NCI-H2227 (cell line): ENCODE data around the gene SH3RF1.
A peak's percentile ranks its signal among the peaks of the same experiment; 100 is the strongest.
"Not testable (repeated sequence)": the region's sequence is repeated elsewhere in the genome, so short reads cannot be mapped to it uniquely, and the experiment has no call there.

Experiments
- DNase-seq: peaks from one replicate; lab custom pipeline; 2025; ENCODE audit not compliant: unreplicated experiment; lab: John Stamatoyannopoulos, UW

Gene SH3RF1

DNA sequence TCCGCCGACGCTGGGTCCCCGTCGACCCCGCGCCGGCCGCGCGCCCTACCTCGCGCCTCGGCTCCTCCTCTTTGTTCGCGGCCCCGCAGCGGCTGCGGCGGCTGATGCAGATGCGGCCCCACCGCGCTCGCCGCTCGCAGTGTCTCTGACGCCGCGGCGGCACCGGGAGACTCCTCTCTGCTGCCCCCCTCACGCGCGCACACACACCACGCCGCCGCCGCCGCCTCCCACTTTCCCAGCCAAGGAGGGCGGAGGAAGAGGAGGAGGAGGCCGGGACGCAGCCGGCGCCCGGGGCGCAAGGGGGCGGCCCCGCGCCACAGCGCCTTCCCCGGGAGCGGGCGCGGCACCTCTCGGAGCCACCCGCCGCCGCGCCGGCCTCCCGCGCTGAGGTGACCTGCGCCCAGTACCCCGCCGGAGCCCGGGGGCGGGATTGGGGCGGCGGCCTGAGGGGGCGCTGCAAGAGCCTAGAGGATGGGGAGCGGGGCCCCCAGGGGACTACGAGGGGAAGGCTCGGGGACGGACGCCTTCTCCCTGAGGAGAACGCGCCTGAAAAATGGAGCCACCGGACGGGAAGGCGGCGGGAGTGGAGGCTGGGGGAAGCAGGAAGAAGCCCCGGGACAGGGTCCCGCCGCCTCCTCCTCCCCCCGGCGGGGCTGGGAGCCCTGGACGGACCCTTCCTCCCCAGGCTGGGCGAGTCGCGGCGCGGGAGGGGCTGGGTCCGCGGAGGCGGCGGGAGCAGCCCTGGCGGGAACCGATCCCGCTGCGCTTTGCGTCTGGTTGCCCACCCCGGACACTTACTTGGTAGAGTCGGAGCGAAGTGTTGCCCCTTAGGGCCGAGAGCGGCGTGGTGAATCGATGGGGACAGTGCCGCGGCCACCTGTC is at the start of gene SH3RF1:
TSS of gene SH3RF1 (minus strand) at position 147 of the 882 bp plus-strand sequence. CDS start 1,744 bp downstream, outside the sequence.
- DNase-seq = peak; percentile 76

DNA sequence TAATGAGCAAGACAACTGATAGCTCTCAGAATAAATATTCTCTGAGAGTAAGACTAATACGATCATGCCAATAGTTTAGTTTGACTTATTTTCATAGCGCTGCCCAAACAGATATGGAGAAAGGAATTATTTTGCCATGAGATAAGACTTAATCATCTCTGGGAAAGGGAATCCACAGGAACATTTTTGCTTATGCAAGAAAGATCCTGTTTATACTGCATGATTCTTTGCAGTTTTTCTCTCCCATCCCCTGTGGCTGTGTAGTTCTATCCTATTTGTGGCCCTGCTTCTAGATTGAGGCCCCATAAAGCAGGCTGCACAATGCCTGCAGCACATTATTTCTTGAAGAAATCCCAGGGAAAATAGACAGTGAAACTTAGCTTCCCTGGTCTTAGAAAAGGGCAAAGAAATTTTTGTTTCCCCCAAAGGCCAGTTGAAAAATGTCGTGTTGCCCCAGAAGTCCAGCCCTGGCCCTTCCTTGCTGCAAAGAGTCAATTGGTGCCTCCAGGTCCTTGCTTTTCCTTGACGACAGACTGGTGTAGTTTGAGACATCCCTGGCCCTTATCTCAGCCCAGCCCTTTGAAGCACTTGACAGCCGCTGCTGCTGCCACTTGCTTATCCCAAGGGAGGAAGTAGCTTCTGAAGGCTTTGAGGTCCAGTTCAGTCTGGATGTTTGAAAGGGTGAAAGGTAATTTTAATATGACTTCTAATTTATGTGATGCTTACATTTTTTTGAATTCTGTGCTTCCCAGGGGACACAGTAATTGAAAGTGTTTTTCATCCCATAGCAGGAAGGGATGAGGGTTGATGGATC is 45.0 kb upstream of the SH3RF1 start:
- no peak for DNase-seq

DNA sequence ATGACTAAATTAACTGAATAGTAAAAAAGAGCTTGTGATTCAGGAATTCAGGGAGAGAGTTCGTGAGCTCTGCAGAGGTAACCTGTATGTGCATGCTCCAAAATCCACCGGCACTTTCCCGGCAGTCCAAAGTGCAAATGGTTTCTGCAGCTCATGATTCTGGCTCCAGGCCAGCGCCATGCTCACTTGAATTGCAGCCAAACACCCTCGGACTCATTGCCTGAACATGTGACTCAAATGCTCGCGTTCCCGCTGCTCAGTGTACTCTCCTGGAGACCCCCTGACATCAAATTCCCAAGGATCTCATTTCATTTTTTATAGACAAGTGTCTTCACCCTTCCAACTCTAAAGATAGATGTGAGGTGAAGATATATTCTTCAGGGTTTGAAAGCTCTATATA is 44.1 kb upstream of the SH3RF1 start:
- DNase-seq = peak; percentile 73

DNA sequence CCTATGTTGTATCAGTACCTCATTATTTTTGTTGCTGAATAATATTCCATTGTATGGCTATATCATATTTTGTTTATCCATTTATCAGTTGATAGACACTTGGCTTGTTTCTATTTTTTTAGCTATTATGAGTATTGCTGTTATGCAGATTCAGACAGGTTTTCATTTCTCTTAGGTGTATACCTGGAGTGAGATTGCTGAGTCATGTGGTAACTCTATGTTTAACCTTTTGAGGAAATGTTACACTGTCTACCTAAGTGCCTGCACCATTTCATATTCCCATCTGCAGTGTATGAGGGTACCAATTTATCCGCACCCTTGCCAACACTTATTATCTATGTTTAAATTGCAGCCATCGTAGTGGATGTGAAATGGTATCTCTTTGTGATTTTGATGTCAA is 43.0 kb upstream of the SH3RF1 start:
- DNase-seq = no peak

DNA sequence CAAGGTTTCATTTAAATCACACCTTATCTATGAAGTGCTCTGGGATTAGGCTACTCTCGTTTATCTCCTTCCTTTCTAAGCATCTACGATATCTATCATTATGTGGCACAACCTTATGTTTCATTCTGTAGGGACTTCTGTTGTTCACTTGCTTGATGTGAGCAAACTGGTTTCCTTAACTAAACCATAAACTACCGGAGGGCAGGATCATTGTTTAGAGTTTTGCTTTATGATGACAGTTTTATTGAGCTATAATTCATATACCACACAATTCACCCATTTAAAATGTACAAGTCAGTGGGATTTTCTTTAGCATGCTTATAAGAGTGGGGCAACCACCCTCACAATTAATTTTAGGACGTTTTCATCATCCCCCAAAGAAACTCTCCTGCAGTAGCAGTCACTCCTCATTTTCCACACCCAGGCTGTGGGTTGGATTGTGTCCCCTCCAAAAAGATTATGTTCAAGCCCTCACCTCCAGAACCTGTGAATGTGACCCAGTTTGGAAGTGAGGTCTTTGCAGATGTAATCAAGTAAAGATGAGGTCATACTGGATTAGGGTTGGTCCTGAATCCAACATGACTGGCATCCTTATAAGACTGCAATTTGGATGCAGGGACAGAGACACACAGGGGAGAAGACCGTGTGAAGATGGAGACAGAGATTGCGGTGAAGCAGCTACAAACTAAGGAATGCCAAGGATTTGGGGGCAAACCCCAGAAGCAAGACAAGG is 42.1 kb upstream of the SH3RF1 start:
- DNase-seq = no peak

DNA sequence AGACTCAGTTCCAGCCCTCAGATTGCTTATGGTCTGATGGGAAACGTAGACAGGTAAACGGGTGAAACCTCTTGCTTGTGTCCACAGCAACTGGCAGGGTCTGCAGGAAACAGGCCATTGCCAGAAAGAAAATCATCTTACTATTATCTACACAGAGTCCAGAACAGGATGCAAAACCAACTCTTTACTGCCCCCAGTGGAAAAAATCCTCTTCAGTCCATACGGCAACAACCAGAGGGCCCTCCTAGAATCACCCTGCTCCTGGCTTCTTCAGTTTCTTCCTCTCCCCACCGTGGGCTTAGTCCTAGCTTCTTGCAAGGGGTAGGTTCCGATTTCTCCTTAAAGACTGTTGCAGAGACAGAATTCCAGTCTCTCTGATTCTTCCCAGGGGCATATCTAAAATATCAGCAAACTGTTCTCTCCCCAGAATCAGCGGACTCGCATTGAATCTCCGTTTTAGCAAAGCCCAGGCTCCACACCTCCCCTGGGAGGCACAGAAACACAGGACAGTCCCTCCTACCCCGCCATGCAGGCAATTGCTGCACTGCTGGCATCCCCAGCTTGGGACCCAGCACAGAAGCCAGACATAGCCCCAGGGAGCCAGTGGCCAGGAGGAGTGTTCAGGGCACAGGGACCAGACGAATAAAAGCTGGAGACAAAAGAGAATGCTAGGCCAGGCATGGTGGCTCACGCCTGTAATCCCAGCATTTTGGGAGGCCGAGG is 41.0 kb upstream of the SH3RF1 start:
- peak; percentile 3 for DNase-seq

DNA sequence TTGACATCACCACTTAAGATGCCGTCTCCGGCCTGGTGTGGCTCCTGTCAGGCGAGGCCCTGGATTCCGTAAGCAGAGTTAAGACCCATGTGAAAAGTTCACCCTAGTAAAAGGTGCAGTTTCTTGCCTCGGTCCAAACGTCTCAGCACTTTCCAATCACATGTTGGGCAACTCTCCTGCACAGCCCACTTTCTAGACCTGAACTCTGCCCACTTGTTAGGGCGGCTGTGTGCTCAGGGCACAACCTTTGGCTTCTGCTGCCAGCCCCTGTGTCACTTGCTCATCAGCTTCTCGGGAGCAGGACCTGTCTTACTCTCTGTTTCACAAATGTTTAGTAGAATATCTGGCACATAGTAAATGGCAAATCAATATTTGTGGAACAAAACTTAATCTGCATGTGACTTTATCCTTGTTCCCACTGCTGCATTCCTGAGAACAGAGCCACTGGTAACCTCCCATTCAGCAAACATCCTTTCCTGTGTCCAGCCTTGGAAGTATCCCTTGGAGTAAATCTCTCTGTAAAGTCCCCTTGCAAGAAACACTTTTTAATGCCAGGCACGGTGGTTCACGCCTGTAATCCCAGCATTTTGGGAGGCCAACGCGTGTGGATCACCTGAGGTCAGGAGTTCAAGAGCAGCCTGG is 38.7 kb upstream of the SH3RF1 start:
- DNase-seq = no peak

DNA sequence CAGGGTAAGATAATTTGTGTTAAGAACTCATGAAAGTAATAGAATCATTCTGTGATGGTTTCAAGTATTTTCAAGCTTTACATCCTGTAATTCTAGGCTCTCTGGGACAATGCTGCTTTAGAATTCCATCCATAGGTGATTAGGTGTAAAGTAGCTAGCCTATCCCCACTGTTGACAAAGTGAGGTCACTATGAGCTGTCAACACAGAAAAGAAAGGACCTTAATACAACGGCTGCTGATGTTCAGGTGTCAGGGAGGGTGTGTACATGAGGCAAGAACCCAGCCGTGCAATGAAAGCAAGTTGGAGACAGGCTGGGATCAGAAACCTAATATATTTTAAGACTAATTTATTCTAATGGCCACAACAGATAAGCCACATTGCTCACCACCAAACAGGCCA is 36.8 kb upstream of the SH3RF1 start:
- no peak for DNase-seq

DNA sequence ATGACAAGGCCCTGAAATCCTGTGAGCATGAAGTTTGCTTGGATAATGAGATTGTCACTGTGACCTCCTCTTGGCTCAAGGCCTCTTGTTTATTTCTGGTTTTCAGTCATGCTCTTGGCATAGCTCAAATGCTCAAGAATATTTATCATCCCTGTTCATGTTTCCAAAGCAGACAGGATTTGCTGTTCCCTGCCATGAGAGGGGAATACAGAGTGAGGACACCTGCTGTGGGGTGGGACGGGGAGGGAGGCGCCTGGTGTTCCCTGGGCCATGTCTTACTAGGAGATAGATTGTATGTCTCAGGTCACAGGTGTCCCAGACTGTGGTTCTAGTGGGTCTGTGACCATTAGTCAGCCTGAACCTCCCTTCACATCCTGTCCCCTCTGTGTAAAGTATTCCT is 34.9 kb upstream of the SH3RF1 start:
- no peak for DNase-seq

DNA sequence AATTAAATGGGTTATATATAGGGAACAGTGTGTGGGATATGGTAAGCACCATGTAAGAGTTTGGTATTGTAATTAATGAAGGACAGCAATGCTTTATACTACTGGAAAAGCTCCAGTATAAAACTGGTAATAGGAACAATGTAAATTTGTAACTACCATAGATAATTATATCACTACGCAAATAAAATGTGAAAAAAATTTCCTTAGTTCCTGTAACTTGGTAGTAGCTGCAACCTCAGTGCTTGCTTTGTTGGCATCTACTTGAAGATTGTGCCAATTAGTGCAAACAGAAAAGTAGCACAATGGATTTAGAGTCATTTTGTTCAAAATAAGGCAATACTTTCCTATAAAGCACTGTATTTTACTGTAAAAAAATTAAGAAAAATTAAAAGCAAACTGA is 34.4 kb upstream of the SH3RF1 start:
- DNase-seq = no peak

DNA sequence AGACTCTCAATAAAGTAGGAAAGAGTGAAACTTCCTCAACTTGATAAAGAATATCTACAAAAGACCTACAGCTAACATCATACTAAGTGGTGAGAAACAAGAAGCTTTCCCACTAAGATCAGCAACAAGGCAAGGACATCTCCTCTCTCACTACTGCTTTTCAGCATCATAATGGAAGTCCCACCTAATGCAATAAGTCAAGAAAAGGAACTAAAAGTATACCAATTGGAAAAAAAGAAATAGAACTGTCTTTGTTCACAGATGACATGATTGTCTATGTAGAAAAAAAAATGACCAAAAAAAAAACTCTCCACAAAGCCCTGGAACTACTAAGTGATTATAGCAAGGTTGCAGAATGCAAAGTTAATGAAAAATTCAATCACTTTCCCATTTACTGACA is 25.1 kb upstream of the SH3RF1 start:
- DNase-seq = no peak

DNA sequence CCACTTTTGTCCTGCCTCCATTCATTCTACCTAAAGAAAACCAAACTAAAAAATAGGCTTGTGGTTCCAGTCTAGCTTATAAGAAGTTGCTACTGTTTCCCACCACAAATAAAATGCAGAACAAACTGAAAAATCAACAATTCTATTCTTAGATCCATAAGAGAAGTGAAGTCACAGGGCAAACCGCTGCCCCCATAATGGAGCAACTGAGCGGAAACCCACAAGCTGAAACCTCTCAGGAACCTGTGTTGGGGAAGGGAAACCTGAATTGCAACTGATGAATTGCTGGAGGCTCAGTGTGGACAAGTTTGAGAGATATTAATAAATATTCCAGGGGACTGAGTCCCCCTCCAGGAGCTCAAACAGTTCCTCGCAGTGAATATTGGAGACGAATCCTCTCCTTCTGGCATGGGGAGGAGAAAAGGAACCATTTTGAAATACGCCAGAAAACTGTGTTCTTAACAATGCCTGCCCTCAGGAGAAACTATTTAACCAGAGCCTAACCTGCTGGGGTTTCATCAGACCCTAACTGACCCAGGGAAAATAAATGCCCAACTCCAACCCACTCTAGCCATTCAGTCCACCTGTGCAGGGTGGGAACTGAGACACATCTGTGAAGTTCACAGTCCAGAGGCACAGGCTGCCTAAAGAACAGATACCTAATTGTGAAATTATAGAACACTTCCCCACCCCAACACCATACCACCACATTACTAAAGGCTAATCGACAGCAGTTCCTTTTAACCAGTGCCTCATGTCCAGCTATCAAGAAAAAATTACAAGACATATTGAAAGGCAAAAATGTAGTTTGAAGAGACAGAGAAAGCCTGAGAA is 22.8 kb upstream of the SH3RF1 start:
- no peak for DNase-seq

DNA sequence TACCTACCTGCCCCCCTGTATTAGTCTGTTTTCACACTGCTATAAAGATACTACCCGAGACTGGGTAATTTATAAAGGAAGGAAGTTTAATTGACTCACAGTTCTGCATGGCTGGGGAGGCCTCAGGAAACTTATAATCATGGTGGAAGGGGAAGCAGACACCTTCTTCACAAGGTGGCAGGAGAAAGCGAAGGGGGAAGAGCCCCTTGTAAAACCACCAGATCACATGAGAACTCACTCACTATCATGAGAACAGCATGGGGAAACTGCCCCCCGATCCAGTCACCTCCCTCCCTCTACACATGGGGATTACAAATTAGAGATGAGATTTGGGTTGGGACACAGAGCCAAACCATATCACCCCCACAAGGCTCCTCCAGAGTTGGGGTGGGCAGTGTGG is 17.2 kb upstream of the SH3RF1 start:
- not testable (repeated sequence) for DNase-seq

DNA sequence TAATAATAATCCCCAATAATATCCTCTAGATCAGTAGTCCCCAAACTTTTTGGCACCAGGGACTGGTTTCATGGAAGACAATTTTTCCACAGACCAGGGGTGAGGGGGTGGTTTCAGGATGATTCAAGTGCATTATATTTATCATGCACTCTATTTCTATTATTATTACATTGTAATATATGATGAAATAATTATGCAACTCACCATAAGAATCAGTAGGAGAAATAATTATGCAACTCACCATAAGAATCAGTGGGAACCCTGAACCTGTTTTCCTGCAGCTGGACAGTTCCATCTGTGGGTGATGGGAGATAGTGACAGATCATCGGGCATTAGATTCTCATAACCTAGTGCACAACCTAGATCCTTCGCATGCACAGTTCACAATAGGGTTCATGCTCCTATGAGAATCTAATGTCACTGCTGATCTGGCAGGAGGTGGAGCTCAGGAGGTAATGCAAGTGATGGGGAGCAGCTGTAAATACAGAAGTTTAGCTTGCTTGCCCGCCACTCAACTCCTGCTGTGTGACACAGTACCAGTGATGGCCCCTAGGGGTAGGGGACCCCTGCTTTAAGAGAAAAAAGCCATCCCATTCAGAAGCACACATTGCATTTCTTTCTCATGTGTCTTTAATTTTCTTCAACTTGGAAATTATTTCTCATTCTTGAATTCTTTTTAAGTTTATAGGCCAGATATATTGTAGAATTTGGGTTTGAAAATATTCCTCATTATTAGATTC is 16.0 kb upstream of the SH3RF1 start:
- no peak for DNase-seq

DNA sequence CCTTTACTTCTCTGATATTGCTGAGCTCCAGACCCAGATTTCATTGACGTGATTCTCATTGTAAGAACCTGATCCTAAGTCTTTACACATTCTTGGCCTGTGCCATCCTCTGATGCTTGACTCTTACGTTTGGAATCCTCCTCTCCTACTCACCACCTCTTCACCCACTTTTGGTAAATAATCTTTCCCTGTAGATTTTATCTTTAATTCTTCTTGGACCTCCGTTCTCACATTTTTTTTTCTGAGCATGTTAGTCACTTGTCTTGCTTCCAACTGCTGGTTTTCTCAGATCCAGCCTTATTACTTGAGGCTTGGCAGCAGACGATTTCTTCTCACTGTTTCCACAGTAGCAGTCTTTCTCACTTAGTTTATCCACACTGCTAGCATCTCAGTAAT is 12.4 kb upstream of the SH3RF1 start:
- no peak for DNase-seq

DNA sequence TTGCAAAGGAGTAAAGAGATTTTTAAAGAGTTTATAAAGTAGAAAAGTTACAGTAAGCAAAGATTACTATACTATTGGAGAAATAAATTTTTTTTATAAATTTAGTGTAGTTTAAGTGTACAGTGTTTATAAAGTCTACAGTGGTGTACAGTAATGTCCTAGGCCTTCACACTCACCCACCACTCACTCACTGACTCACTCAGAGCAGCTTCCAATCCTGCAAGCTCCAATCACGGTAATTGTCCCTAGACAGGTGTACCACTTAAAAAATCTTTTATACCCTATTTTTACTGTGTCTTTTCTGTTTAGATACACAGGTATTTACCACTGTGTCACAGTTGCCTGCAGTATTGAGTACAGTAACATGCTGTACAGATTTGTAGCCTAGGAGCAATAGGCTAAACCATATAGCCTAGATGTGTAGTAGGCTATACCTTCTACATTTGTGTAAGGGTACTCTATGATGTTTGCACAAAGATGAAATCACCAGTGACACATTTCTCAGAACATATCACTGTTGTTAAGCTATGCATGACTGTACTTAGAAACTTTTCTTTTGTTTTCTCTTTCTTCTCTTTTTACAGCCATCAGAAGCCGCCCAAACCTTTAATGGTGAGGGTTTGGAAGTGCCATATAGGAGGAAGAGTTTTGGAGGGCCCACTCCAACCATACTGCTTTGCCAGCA is 11.8 kb upstream of the SH3RF1 start:
- no peak for DNase-seq

DNA sequence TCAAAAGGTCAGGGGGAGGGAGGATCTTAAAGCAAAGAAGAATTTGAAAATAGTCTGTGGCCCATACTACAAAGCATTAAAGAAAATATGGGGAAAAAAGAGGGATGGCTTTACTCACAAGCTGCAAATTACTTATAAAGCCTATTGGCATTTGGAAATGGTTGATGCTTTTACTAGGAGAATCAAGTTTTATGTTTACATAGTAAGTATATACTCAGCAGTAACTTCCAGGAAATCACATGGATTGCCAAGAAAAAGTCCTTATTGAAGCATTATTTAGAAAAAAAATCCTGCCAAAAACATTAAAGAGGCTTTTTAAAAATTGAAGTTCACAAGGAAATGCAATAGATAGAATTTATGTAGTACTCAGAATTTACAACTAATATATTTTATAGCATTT is 8.4 kb upstream of the SH3RF1 start:
- DNase-seq = no peak

DNA sequence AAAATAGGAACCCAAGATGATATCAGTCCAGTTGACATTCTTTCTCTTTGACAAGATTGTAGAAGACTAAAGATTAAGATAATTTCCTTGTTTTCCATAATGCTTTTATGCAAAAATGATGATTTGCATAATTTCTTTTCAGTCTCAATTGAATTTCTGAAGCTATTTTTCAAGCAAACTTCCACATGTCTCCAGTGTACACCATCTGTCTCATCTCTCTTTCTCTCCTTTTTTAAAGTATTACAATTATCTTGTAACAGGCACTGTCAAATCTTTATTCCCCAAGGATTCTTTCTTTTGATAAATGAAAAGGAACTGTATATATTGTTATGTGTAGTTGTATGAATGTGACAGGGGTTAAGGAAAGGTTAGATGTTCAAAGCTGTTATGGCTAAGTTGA is 7.9 kb upstream of the SH3RF1 start:
- no peak for DNase-seq
